Testis (tissue), 2 donors: ENCODE measurements around the gene REXO4.

ENCODE experiments used
- CTCF ChIP-seq, 3 experiments: fragments of 450-650 bp in 2 of 3; fragments of 200-600 bp in 1 of 3; sonication (generic) in 1 of 3; IDR thresholded peaks; one replicate each; pipeline ENCODE4 v1.5.1; 2016 to 2019; ENCODE audit warnings: antibody characterized with exemption in 3 of 3, mild to moderate bottlenecking in 2 of 3, moderate library complexity in 1 of 3
- POLR2A ChIP-seq: fragments of 450-650 bp; IDR thresholded peaks from one replicate; pipeline ENCODE4 v1.6.1; 2017; ENCODE audit warnings: antibody characterized with exemption, mild to moderate bottlenecking, moderate library complexity

DNA sequence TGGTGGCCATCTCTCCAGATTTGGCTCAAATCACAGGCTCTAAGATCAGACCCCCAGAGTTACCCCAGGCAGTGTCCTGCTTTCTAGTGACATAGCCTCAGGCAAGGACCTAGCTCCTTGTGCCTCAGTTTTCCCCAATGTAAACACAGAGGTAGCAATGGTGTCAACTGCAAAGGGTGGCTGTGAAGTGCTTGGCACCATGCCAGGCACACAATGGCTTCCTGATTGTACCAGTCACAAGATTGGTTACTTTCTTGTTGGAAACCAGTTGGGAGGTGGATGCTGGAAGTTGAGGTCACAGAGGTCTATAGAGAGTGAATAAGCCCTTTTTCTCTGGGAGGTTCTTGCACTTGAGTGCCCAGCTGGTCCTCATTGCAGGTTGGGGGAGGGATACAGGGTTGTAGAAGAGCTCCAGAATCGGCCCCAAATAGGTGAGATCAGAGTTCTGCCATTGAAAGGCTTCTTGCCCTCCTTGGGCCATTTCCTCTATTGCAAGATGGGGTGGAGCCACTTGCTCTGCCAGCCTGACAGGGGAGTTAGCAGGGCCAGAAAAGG, 39.3 kb downstream of the REXO4 start:
- TF ChIP-seq CTCF (IDR thresholded peaks at IDR 0.05) (no peak), POLR2A (no peak)
